HepG2 (cell line): ENCODE data around the gene C14orf93. TPM values are rescaled to one million over a fixed set of nuclear protein-coding genes. Genes with fewer than 3 reads are reported as not detected.
"Not testable (repeated sequence)": the region's sequence is repeated elsewhere in the genome, so short reads cannot be mapped to it uniquely, and the experiment has no call there.

ENCODE experiments used
- ATAC-seq: fragments of 200-7000 bp; cut with Tn5 transposase; 3 replicates; pipeline ENCODE4 v1.9.1; 2020; ENCODE audit warnings: mild to moderate bottlenecking, moderate library complexity
- BruUV-seq: library from RNA; stranded (reverse); fragments of 400-500 nt; replicated peaks from 2 replicates; lab custom pipeline; 2021; lab: Mats Ljungman, UMichigan
- CTCF ChIA-PET: fragments of 300-600 bp; formaldehyde crosslinking; extraction: SDS; loops from one replicate; lab custom pipeline; 2021; ENCODE audit warnings: low total read pairs, inconsistent platforms, low intra/inter-chr PET ratio; lab: Yijun Ruan, JAX
- POLR2A ChIA-PET: fragments of 350-600 bp; sonication (Branson Sonifier 250); formaldehyde crosslinking; loops from one replicate; lab custom pipeline; 2020; ENCODE audit warnings: antibody characterized with exemption, inconsistent platforms; lab: Yijun Ruan, JAX
- DNase-seq: peaks from one replicate; pipeline ENCODE4 v3.0.0-alpha.2; 2015; ENCODE audit warnings: low spot score
- FAIRE-seq: peaks from 3 replicates; lab custom pipeline; 2011; peaks lifted over from hg19 to GRCh38; lab: Jason Lieb, UNC
- H2AFZ ChIP-seq: one replicate; pipeline ENCODE4 v1.6.1; 2011; ENCODE audit warnings: low read length, inconsistent platforms
- H3K27ac ChIP-seq: fragments of 300-600 bp; 3 replicates; pipeline ENCODE4 v1.8.0; 2011; ENCODE audit warnings: mixed run types, mild to moderate bottlenecking, mixed read lengths, low read length, inconsistent platforms; ENCODE audit not compliant: insufficient read depth; ENCODE audit errors: extremely low read length
- H3K27me3 ChIP-seq, 2 experiments: fragments of 200-600 bp in 1 of 2; 2 replicates in 1 of 2; 3 replicates in 1 of 2; pipeline versions ENCODE4 v1.6.0 to v1.8.0; 2011; ENCODE audit warnings: low read length in 2 of 2, mild to moderate bottlenecking in 2 of 2, moderate library complexity in 2 of 2, inconsistent platforms in 1 of 2; ENCODE audit not compliant: insufficient read depth in 2 of 2, control insufficient read depth in 1 of 2
- H3K36me3 ChIP-seq, 2 experiments: fragments of 200-600 bp in 1 of 2; replicated peaks in 1 of 2; 2 replicates in 1 of 2; 3 replicates in 1 of 2; pipeline versions ENCODE4 v1.5.1 to v1.8.0; 2011; ENCODE audit warnings: low read length in 2 of 2, inconsistent platforms in 1 of 2; ENCODE audit not compliant: insufficient read depth in 2 of 2, control insufficient read depth in 1 of 2
- H3K4me1 ChIP-seq: 2 replicates; pipeline ENCODE4 v1.5.1; 2012; ENCODE audit warnings: low read length, inconsistent platforms; ENCODE audit not compliant: insufficient read depth
- H3K4me2 ChIP-seq: 2 replicates; pipeline ENCODE4 v1.6.0; 2011; ENCODE audit warnings: low read depth, low read length, inconsistent platforms
- H3K4me3 ChIP-seq, 3 experiments: fragments of 200-600 bp in 1 of 3; sonication (generic), shearing (Covaris generic) in 1 of 3; replicated peaks in 1 of 3; 2 replicates each; pipeline ENCODE4 v1.5.1; 2011 to 2016; ENCODE audit warnings: low read length in 3 of 3, inconsistent platforms in 2 of 3, low read depth in 2 of 3, mild to moderate bottlenecking in 2 of 3, control low read depth in 1 of 3, mixed read lengths in 1 of 3; ENCODE audit not compliant: insufficient read depth in 1 of 3
- H3K79me2 ChIP-seq: one replicate; pipeline ENCODE4 v1.6.1; 2011; ENCODE audit warnings: low read length, inconsistent platforms; ENCODE audit not compliant: insufficient read depth
- H3K9ac ChIP-seq: 2 replicates; pipeline ENCODE4 v1.6.0; 2011; ENCODE audit warnings: mild to moderate bottlenecking, low read depth, low read length, inconsistent platforms; ENCODE audit not compliant: insufficient read depth
- H3K9me3 ChIP-seq: 2 replicates; pipeline ENCODE4 v1.5.1; 2012; ENCODE audit warnings: mild to moderate bottlenecking, low read length
- H4K20me1 ChIP-seq: 2 replicates; pipeline ENCODE4 v1.6.0; 2011; ENCODE audit warnings: inconsistent platforms, mild to moderate bottlenecking, low read length, moderate library complexity; ENCODE audit not compliant: insufficient read depth
- CEBPG ChIP-seq: IDR thresholded peaks from 2 replicates; pipeline ENCODE4 v1.6.1; 2016
- FOXP1 ChIP-seq, 2 experiments: fragments of 450-650 bp in 1 of 2; IDR thresholded peaks; 2 replicates each; pipeline ENCODE4 v1.6.1; 2017 to 2018; ENCODE audit warnings: antibody characterized with exemption in 1 of 2
- JUNB ChIP-seq: sonication (generic); formaldehyde crosslinking; IDR thresholded peaks from 2 replicates; pipeline ENCODE4 v1.8.0; 2022; ENCODE audit warnings: missing genetic modification reagents, mild to moderate bottlenecking, borderline replicate concordance
- NBN ChIP-seq: fragments of 450-650 bp; conservative IDR thresholded peaks from 2 replicates; pipeline ENCODE4 v1.6.1; 2017
- SOX6 ChIP-seq, 2 experiments: fragments of 450-650 bp in 1 of 2; sonication (generic) in 1 of 2; formaldehyde crosslinking in 1 of 2; IDR thresholded peaks; 2 replicates each; pipeline versions ENCODE4 v1.4.0 to v1.6.1; 2017 to 2020; ENCODE audit warnings: antibody characterized with exemption in 1 of 2, mild to moderate bottlenecking in 1 of 2, missing genetic modification reagents in 1 of 2
- ZNF121 ChIP-seq: sonication (generic); formaldehyde crosslinking; IDR thresholded peaks from 2 replicates; pipeline ENCODE4 v1.5.0; 2020; ENCODE audit warnings: mild to moderate bottlenecking, missing genetic modification reagents
- ZNF230 ChIP-seq: sonication (generic); formaldehyde crosslinking; IDR thresholded peaks from 2 replicates; pipeline ENCODE4 v1.4.0; 2020; ENCODE audit warnings: mild to moderate bottlenecking, missing genetic modification reagents
- ZNF282 ChIP-seq: fragments of 450-650 bp; IDR thresholded peaks from 2 replicates; pipeline ENCODE4 v1.6.1; 2018; ENCODE audit not compliant: partially characterized antibody
- ZNF563 ChIP-seq: sonication (generic); formaldehyde crosslinking; IDR thresholded peaks from 2 replicates; pipeline ENCODE4 v1.8.0; 2022; ENCODE audit warnings: mild to moderate bottlenecking, moderate library complexity, missing genetic modification reagents
- WGBS: methylation state at CpG from one replicate; pipeline ENCODE4 v1.1.6; 2017; ENCODE audit warnings: low lambda C conversion rate; 5-methylcytosine and 5-hydroxymethylcytosine counted together
- in situ Hi-C: cut with HindIII; loops from 2 replicates; pipeline ENCODE4 v1.10.0; 2017; ENCODE audit warnings: low pct_unique_long_range_greater_than_20kb; ENCODE audit not compliant: extremely low pct_ligation_motif_present
- intact Hi-C: fragments of 100-400 bp; cut with micrococcal nuclease; formaldehyde crosslinking; loops from one replicate; pipeline ENCODE4 v1.10.0; 2022; ENCODE audit not compliant: unreplicated experiment
- polyA plus RNA-seq, 8 experiments: library from polyadenylated mRNA; depleted of rRNA in 3 of 8; stranded (reverse) in 7 of 8; unstranded in 1 of 8; fragments of >200 nt; fragmentation: Illumina TruSeq in 4 of 8; extraction: Trizol in 4 of 8; gene quantifications; 2 replicates each; pipeline versions ENCODE4 v1.2.1 to v1.2.3, GENCODE V29; 2011 to 2016; ENCODE audit warnings: low read depth in 4 of 8, missing spikeins in 1 of 8, mixed read lengths in 1 of 8; ENCODE audit not compliant: insufficient read depth in 1 of 8
- total RNA-seq, 5 experiments: library from RNA; depleted of rRNA; stranded (reverse); fragments of >200 nt; fragmentation: Illumina TruSeq; extraction: Trizol; gene quantifications; 2 replicates each; pipeline ENCODE4 v1.2.3, GENCODE V29; 2016; ENCODE audit warnings: low read depth in 1 of 5

The C14orf93 gene
- total and polyA plus RNA-seq, 2 of the 13 experiments (the other 11 are each of a cell fraction or from before 2014, with no cell fraction given): 11.4 to 22.5 TPM

DNA sequence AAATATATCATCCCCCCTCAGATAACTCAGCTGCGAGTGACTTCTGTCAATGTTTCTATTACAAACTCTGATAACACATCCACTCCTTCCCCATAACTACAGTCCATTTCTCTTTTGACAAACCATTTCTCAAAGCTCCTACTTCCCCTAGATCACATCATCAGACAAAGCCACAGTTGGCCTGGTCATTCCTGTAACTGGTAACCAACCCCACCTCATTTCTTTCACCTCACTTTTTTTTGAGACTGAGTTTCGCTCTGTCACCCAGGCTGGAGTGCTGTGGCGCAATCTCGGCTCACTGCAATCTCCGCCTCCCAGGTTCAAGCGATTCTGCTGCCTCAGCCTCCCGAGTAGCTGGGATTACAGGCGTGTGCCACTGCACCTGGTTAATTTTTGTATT lies 58.1 kb downstream of the C14orf93 start:
- H3K9ac ChIP-seq; ATAC-seq; in situ Hi-C loops; H3K4me3 ChIP-seq; intact Hi-C loops; CTCF ChIA-PET; H2AFZ ChIP-seq; H3K4me2 ChIP-seq; H4K20me1 ChIP-seq; BruUV-seq; DNase-seq; H3K27ac ChIP-seq; H3K79me2 ChIP-seq; H3K27me3 ChIP-seq; H3K9me3 ChIP-seq; FAIRE-seq; TF ChIP-seq SOX6, FOXP1 (CRISPR knock-in tag; IDR thresholded peaks at IDR 0.05): not testable (repeated sequence)
- peaks cover 22% of the 10 kb centered on the region for H3K4me1 ChIP-seq
- WGBS: 92% methylated on average over 8 of the region's 8 CpGs
- peaks cover 11 to 42% of the 10 kb centered on the region in 2 experiments for H3K36me3 ChIP-seq
- POLR2A ChIA-PET: interaction anchor here (1.1 to 1.8 kb wide), 2 partner anchors 9 to 30 kb away, joined by 4 to 10 read pairs; partner anchors contain the start of gene AJUBA
- peak; percentile 89 for TF ChIP-seq ZNF282
- TF ChIP-seq SOX6 (IDR thresholded peaks at IDR 0.05): 0 out of 2 replicates have a peak, but pooled peaks have one; percentile 43
- TF ChIP-seq NBN: 0 out of 2 replicates have a peak, but pooled peaks have one; percentile 27
- peak; percentile 38; the same call in 1 of the 2 replicates for TF ChIP-seq CEBPG
- peak; percentile 18; the same call in 1 of the 2 replicates for TF ChIP-seq FOXP1 (IDR thresholded peaks at IDR 0.05)
- 0 out of 2 replicates have a peak, but pooled peaks have one; percentile 24 for TF ChIP-seq ZNF563

- TF ChIP-seq ZNF230 (0 out of 2 replicates have a peak, but pooled peaks have one; percentile 38), ZNF121 (peak; percentile 84), JUNB (CRISPR knock-in tag) (no peak)
- FAIRE-seq: no peak
- Histone ChIP-seq H3K27me3 (no peaks in the 10 kb centered on the region), H4K20me1 (no peaks in the 10 kb centered on the region), H2AFZ (no peak overlapping the region), H3K79me2 (no peaks in the 10 kb centered on the region), H3K4me2 (no peak overlapping the region), H3K4me1 (no peaks in the 10 kb centered on the region), H3K27ac (no peak overlapping the region), H3K4me3 (no peak overlapping the region), H3K9me3 (no peaks in the 10 kb centered on the region), H3K36me3 (peaks cover 14 to 34% of the 10 kb centered on the region in 2 experiments), H3K9ac (no peak overlapping the region)
- WGBS: 96% methylated on average over 3 of the region's 3 CpGs
- in situ Hi-C loops: no loop called here
- intact Hi-C loops: no loop called here
- BruUV-seq: no TSS peak
- ATAC-seq: no peak
- ChIA-PET CTCF (no interaction called here), POLR2A (interaction anchor here (0.7 to 3.0 kb wide), 8 partner anchors 10 to 61 kb away, joined by 3 to 21 read pairs (median 7); partner anchors contain the start of genes AJUBA, HAUS4 and PRMT5)
- no peak for DNase-seq
Observed at GRCh38 chr14:22945642-22946041, 64.3 kb downstream of the C14orf93 start.
